Fibroblast of pulmonary artery (primary cell): ENCODE data around the gene COL4A3.
A peak's percentile ranks its signal among the peaks of the same experiment; 100 is the strongest.

Experiments
- DNase-seq: peaks from one replicate; pipeline ENCODE4 v3.0.0-alpha.2; 2010; ENCODE audit warnings: low read depth
- H3K4me3 ChIP-seq: replicated peaks from 2 replicates; pipeline ENCODE4 v1.5.1; 2011; ENCODE audit warnings: low read depth, mild to moderate bottlenecking, control low read depth, low read length, moderate library complexity
- TF ChIP-seq, protein P1 (sequence below): IDR thresholded peaks from 2 replicates; pipeline ENCODE4 v1.5.1; 2011; ENCODE audit warnings: mild to moderate bottlenecking, control low read depth, low read length, inconsistent platforms; ENCODE audit errors: missing control alignments

Gene COL4A3

DNA sequence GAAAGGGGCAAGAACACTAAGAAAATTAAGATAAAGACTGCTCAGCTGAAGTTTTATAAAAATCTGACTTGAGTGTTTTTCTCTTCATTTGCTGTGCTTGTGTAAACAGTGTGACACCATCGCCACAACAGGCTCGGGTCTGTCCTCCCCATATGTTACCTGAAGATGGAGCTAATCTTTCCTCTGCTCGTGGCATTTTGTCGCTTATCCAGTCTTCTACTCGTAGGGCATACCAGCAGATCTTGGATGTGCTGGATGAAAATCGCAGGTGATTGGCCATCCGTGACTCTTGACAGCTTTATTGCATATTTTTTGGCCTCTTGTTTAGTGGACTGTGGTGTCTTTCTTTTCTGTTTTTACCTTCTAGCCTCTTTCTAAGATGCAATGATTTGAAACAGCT lies 182.7 kb downstream of the COL4A3 start:
- DNase-seq = no peak
- TF ChIP-seq, protein P1, sequence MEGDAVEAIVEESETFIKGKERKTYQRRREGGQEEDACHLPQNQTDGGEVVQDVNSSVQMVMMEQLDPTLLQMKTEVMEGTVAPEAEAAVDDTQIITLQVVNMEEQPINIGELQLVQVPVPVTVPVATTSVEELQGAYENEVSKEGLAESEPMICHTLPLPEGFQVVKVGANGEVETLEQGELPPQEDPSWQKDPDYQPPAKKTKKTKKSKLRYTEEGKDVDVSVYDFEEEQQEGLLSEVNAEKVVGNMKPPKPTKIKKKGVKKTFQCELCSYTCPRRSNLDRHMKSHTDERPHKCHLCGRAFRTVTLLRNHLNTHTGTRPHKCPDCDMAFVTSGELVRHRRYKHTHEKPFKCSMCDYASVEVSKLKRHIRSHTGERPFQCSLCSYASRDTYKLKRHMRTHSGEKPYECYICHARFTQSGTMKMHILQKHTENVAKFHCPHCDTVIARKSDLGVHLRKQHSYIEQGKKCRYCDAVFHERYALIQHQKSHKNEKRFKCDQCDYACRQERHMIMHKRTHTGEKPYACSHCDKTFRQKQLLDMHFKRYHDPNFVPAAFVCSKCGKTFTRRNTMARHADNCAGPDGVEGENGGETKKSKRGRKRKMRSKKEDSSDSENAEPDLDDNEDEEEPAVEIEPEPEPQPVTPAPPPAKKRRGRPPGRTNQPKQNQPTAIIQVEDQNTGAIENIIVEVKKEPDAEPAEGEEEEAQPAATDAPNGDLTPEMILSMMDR = no peak
- no peak overlapping the region for H3K4me3 ChIP-seq

GRCh38 chr2:227348324-227348723 lies 183.9 kb downstream of the COL4A3 start:
- no peak overlapping the region for H3K4me3 ChIP-seq
- TF ChIP-seq, protein P1 = no peak
- DNase-seq = no peak

GRCh38 chr2:227349989-227350612 lies 185.7 kb downstream of the COL4A3 start:
- TF ChIP-seq, protein P1 = no peak
- H3K4me3 ChIP-seq = no peak overlapping the region
- no peak for DNase-seq

DNA sequence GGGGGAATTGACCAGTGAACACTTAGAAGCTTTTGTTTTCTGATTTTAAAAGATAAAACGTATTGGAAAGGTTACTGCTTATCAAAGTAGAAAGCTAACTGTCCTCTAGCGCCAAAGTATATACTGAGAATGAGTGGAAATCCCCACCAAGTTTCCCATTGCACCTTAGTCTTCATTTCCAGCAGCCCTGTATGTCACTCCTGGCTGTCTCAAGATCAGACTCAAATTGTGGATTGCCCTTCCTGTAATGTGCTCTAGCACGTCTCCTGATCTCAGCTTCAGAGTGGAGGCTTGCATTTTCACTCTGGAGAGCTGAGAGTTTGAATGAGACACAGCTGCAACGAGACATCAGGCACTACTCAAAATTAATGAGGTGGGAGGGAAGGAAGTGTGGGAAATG lies 187.2 kb downstream of the COL4A3 start:
- DNase-seq = no peak
- no peak overlapping the region for H3K4me3 ChIP-seq
- TF ChIP-seq, protein P1 = no peak

DNA sequence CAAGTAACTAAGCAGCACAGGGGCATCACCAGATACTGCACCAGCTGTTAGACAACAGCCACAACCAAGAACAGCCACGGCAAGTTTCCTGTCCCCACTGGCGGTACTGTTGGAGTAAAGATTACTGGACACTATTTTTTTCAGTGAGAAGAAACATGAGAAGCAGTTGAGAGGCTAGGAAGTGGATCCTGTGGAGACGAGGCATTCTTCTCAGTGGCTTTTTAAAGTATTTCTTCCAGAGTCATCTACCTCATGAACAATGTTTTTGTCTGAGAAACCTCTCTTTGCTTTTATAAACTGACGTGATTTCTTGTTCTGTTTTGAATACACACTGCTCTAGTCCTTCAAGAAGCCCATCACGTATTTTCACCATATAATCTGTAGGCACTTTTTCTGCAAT lies 195.9 kb downstream of the COL4A3 start:
- no peak for DNase-seq
- no peak overlapping the region for H3K4me3 ChIP-seq
- TF ChIP-seq, protein P1 = no peak

GRCh38 chr2:227363756-227364155 lies 199.3 kb downstream of the COL4A3 start:
- no peak overlapping the region for H3K4me3 ChIP-seq
- TF ChIP-seq, protein P1 = peak; percentile 18
- no peak for DNase-seq
